HepG2 (cell line): Measurements from ENCODE around the gene TSPAN18. TPM values are rescaled to one million over a fixed set of nuclear protein-coding genes. Genes with fewer than 3 reads are reported as not detected.

ENCODE experiments used
- ATAC-seq: fragments of 200-7000 bp; cut with Tn5 transposase; 3 replicates; pipeline ENCODE4 v1.9.1; 2020; ENCODE audit warnings: mild to moderate bottlenecking, moderate library complexity
- BruUV-seq: library from RNA; stranded (reverse); fragments of 400-500 nt; replicated peaks from 2 replicates; lab custom pipeline; 2021; lab: Mats Ljungman, UMichigan
- CTCF ChIA-PET: fragments of 300-600 bp; formaldehyde crosslinking; extraction: SDS; loops from one replicate; lab custom pipeline; 2021; ENCODE audit warnings: low total read pairs, inconsistent platforms, low intra/inter-chr PET ratio; lab: Yijun Ruan, JAX
- POLR2A ChIA-PET: fragments of 350-600 bp; sonication (Branson Sonifier 250); formaldehyde crosslinking; loops from one replicate; lab custom pipeline; 2020; ENCODE audit warnings: antibody characterized with exemption, inconsistent platforms; lab: Yijun Ruan, JAX
- DNase-seq: peaks from one replicate; pipeline ENCODE4 v3.0.0-alpha.2; 2015; ENCODE audit warnings: low spot score
- FAIRE-seq: peaks from 3 replicates; lab custom pipeline; 2011; peaks lifted over from hg19 to GRCh38; lab: Jason Lieb, UNC
- H2AFZ ChIP-seq: one replicate; pipeline ENCODE4 v1.6.1; 2011; ENCODE audit warnings: low read length, inconsistent platforms
- H3K27ac ChIP-seq: fragments of 300-600 bp; 3 replicates; pipeline ENCODE4 v1.8.0; 2011; ENCODE audit warnings: mixed run types, mild to moderate bottlenecking, mixed read lengths, low read length, inconsistent platforms; ENCODE audit not compliant: insufficient read depth; ENCODE audit errors: extremely low read length
- H3K27me3 ChIP-seq, 2 experiments: fragments of 200-600 bp in 1 of 2; 2 replicates in 1 of 2; 3 replicates in 1 of 2; pipeline versions ENCODE4 v1.6.0 to v1.8.0; 2011; ENCODE audit warnings: low read length in 2 of 2, mild to moderate bottlenecking in 2 of 2, moderate library complexity in 2 of 2, inconsistent platforms in 1 of 2; ENCODE audit not compliant: insufficient read depth in 2 of 2, control insufficient read depth in 1 of 2
- H3K36me3 ChIP-seq, 2 experiments: fragments of 200-600 bp in 1 of 2; replicated peaks in 1 of 2; 2 replicates in 1 of 2; 3 replicates in 1 of 2; pipeline versions ENCODE4 v1.5.1 to v1.8.0; 2011; ENCODE audit warnings: low read length in 2 of 2, inconsistent platforms in 1 of 2; ENCODE audit not compliant: insufficient read depth in 2 of 2, control insufficient read depth in 1 of 2
- H3K4me1 ChIP-seq: 2 replicates; pipeline ENCODE4 v1.5.1; 2012; ENCODE audit warnings: low read length, inconsistent platforms; ENCODE audit not compliant: insufficient read depth
- H3K4me2 ChIP-seq: 2 replicates; pipeline ENCODE4 v1.6.0; 2011; ENCODE audit warnings: low read depth, low read length, inconsistent platforms
- H3K4me3 ChIP-seq, 3 experiments: fragments of 200-600 bp in 1 of 3; sonication (generic), shearing (Covaris generic) in 1 of 3; replicated peaks in 1 of 3; 2 replicates each; pipeline ENCODE4 v1.5.1; 2011 to 2016; ENCODE audit warnings: low read length in 3 of 3, inconsistent platforms in 2 of 3, low read depth in 2 of 3, mild to moderate bottlenecking in 2 of 3, control low read depth in 1 of 3, mixed read lengths in 1 of 3; ENCODE audit not compliant: insufficient read depth in 1 of 3
- H3K79me2 ChIP-seq: one replicate; pipeline ENCODE4 v1.6.1; 2011; ENCODE audit warnings: low read length, inconsistent platforms; ENCODE audit not compliant: insufficient read depth
- H3K9ac ChIP-seq: 2 replicates; pipeline ENCODE4 v1.6.0; 2011; ENCODE audit warnings: mild to moderate bottlenecking, low read depth, low read length, inconsistent platforms; ENCODE audit not compliant: insufficient read depth
- H3K9me3 ChIP-seq: 2 replicates; pipeline ENCODE4 v1.5.1; 2012; ENCODE audit warnings: mild to moderate bottlenecking, low read length
- H4K20me1 ChIP-seq: 2 replicates; pipeline ENCODE4 v1.6.0; 2011; ENCODE audit warnings: inconsistent platforms, mild to moderate bottlenecking, low read length, moderate library complexity; ENCODE audit not compliant: insufficient read depth
- ETV5 ChIP-seq: IDR thresholded peaks from 2 replicates; pipeline ENCODE4 v1.6.1; 2018; ENCODE audit warnings: missing biosample characterization, missing genetic modification reagents, inconsistent platforms, borderline replicate concordance
- ZBTB8A ChIP-seq: sonication (generic); formaldehyde crosslinking; IDR thresholded peaks from 2 replicates; pipeline ENCODE4 v1.4.0; 2020; ENCODE audit warnings: mild to moderate bottlenecking, low read depth, missing genetic modification reagents, borderline replicate concordance
- ZNF547 ChIP-seq: sonication (generic); formaldehyde crosslinking; IDR thresholded peaks from 2 replicates; pipeline ENCODE4 v1.5.1; 2020; ENCODE audit warnings: mild to moderate bottlenecking, missing genetic modification reagents
- ZNF629 ChIP-seq: sonication (generic); formaldehyde crosslinking; conservative IDR thresholded peaks from 2 replicates; pipeline ENCODE4 v1.5.0; 2020; ENCODE audit warnings: missing genetic modification reagents
- ZNF720 ChIP-seq: sonication (generic); formaldehyde crosslinking; IDR thresholded peaks from 2 replicates; pipeline ENCODE4 v1.4.0; 2020; ENCODE audit warnings: missing genetic modification reagents
- WGBS: methylation state at CpG from one replicate; pipeline ENCODE4 v1.1.6; 2017; ENCODE audit warnings: low lambda C conversion rate; 5-methylcytosine and 5-hydroxymethylcytosine counted together
- in situ Hi-C: cut with HindIII; loops from 2 replicates; pipeline ENCODE4 v1.10.0; 2017; ENCODE audit warnings: low pct_unique_long_range_greater_than_20kb; ENCODE audit not compliant: extremely low pct_ligation_motif_present
- intact Hi-C: fragments of 100-400 bp; cut with micrococcal nuclease; formaldehyde crosslinking; loops from one replicate; pipeline ENCODE4 v1.10.0; 2022; ENCODE audit not compliant: unreplicated experiment
- polyA plus RNA-seq, 8 experiments: library from polyadenylated mRNA; depleted of rRNA in 3 of 8; stranded (reverse) in 7 of 8; unstranded in 1 of 8; fragments of >200 nt; fragmentation: Illumina TruSeq in 4 of 8; extraction: Trizol in 4 of 8; gene quantifications; 2 replicates each; pipeline versions ENCODE4 v1.2.1 to v1.2.3, GENCODE V29; 2011 to 2016; ENCODE audit warnings: low read depth in 4 of 8, missing spikeins in 1 of 8, mixed read lengths in 1 of 8; ENCODE audit not compliant: insufficient read depth in 1 of 8
- total RNA-seq, 5 experiments: library from RNA; depleted of rRNA; stranded (reverse); fragments of >200 nt; fragmentation: Illumina TruSeq; extraction: Trizol; gene quantifications; 2 replicates each; pipeline ENCODE4 v1.2.3, GENCODE V29; 2016; ENCODE audit warnings: low read depth in 1 of 5
- TF ChIP-seq, protein P1 (sequence below): sonication (generic); formaldehyde crosslinking; IDR thresholded peaks from 2 replicates; pipeline ENCODE4 v1.4.0; 2020; ENCODE audit warnings: missing genetic modification reagents
- TF ChIP-seq, protein P2 (sequence below): sonication (generic); formaldehyde crosslinking; IDR thresholded peaks from 2 replicates; pipeline ENCODE4 v1.4.0; 2020; ENCODE audit warnings: mild to moderate bottlenecking, missing genetic modification reagents

The TSPAN18 gene
- total and polyA plus RNA-seq, 2 of the 13 experiments (the other 11 are each of a cell fraction or from before 2014, with no cell fraction given) = not detected

DNA sequence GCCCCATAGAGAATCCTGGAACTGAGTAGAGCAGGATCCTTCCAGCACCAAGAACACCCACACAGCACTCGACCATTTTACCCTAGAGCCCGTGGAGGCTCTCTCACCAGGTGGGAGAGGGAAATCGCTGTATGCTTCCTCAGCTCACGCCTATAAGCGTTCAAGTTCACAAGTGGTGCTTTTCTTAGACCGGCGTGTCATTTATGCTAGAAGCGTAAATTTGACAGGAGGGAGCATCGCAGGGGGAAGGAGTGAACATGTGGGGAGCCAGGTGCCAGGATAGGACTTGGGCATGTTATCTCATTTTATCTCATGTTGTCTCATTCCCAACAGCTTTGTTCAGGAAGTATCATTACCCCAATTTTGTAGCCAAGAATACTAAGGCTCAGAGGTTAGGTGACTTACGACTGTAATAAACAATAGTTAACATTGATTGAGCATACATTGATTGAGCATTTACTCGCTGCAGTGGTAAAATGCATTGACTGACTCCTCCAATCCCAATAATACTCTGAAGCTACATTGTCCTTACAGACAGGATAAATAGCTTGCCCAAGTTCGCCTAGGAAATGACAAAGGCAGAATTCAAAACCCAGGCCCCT is 243.0 kb downstream of the TSPAN18 start:
- no peak overlapping the region for H3K4me2 ChIP-seq
- H3K9me3 ChIP-seq = no peaks in the 10 kb centered on the region
- CTCF ChIA-PET = no interaction called here
- no peak overlapping the region for H3K9ac ChIP-seq
- no peaks in the 10 kb centered on the region for H4K20me1 ChIP-seq
- no TSS peak for BruUV-seq
- in situ Hi-C loops = no loop called here
- H3K79me2 ChIP-seq = no peaks in the 10 kb centered on the region
- no peaks in the 10 kb centered on the region for H3K36me3 ChIP-seq
- no peak for FAIRE-seq
- H3K27ac ChIP-seq = no peak overlapping the region
- H3K27me3 ChIP-seq = peaks cover 0 to 25% of the 10 kb centered on the region in 2 experiments; a peak in 4 of 5 replicates
- no peak for DNase-seq
- H3K4me1 ChIP-seq = no peaks in the 10 kb centered on the region
- no peak for ATAC-seq
- TF ChIP-seq ZNF629 (CRISPR knock-in tag) (no peak), ZNF720 (no peak), ETV5 (CRISPR knock-in tag) (no peak), ZBTB8A (CRISPR knock-in tag) (no peak), ZNF547 (CRISPR knock-in tag) (no peak)
- TF ChIP-seq, protein P1, sequence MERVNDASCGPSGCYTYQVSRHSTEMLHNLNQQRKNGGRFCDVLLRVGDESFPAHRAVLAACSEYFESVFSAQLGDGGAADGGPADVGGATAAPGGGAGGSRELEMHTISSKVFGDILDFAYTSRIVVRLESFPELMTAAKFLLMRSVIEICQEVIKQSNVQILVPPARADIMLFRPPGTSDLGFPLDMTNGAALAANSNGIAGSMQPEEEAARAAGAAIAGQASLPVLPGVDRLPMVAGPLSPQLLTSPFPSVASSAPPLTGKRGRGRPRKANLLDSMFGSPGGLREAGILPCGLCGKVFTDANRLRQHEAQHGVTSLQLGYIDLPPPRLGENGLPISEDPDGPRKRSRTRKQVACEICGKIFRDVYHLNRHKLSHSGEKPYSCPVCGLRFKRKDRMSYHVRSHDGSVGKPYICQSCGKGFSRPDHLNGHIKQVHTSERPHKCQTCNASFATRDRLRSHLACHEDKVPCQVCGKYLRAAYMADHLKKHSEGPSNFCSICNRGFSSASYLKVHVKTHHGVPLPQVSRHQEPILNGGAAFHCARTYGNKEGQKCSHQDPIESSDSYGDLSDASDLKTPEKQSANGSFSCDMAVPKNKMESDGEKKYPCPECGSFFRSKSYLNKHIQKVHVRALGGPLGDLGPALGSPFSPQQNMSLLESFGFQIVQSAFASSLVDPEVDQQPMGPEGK = no peak
- TF ChIP-seq, protein P2, sequence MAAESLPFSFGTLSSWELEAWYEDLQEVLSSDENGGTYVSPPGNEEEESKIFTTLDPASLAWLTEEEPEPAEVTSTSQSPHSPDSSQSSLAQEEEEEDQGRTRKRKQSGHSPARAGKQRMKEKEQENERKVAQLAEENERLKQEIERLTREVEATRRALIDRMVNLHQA (CRISPR knock-in tag) = no peak
- no peak overlapping the region for H3K4me3 ChIP-seq
- 45% methylated on average over 7 of the region's 12 CpGs for WGBS
- H2AFZ ChIP-seq = no peak overlapping the region
- POLR2A ChIA-PET = no interaction called here
- intact Hi-C loops = no loop called here
